Fibroblast of skin of right biceps (primary cell): ENCODE results near the gene FIGN.

Experiments used
- DNase-seq: peaks from one replicate; pipeline ENCODE4 v3.0.0-alpha.2; 2013

Gene FIGN

DNA sequence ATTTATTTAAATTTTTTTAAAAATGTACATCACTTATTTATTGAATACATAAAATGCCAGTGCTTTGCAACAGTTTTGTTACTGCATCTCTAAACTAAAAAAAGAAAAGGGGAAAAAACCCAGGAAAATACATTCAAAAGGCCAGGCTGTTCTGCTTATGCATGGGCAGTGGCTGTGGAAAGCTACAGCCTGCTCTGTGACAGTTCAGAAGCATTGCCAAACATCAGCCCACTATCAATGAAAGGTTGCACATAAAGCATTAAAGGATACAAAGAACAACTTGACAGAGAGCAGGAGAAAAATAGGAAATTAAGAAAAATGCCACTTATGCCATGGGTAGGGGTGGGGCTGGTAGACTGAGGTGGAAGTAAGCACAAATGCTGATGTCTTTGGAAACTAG is 128.2 kb downstream of the FIGN start:
- no peak for DNase-seq

GRCh38 chr2:163606878-163607277 is 128.9 kb downstream of the FIGN start:
- no peak for DNase-seq

DNA sequence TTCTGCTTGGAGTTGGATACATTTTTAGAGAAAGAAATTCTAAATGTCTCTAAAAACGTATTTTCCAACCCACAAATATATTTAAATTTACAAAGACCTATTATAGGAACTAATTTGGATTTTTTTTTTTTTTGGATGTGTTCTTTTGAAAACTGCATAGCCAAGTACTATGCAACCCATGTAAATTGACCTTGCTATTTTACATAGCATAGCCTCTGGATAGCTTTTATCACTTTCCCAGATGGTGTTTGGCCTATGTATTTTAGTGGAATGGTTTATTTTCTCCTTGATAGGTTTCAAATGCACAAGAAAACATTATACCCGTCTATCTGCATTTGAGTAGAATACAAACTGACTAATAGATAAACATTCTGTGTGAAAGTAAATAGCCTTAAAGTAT is 130.0 kb downstream of the FIGN start:
- no peak for DNase-seq

DNA sequence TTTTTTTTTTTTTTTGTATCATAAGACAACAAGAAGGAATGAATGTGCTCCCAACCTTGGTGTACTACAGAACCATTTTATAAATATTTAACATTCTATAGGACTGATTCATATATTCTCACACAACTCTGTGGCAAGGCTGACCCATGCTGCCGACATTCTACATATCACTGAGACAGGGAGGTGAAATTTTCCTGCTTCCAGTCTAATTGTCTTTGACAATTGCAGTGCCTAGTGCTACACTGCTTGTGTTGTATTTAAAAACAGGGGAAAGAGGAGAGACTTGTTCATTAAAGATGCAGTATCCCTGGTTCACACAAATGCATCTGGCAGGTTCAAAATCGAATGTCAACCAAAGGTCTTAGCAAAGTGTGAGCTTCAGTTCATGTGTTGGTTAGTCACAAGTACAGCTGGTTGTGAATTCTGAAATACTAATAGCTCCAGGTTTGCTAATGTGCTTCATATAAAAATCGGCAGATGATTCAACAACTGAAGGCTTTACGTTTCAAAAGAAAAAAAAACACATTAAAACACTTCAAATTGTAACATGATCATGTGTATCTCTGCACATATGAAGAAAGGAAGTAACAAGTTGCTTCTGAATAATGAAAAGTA is 130.8 kb downstream of the FIGN start:
- DNase-seq: peak; percentile 88

DNA sequence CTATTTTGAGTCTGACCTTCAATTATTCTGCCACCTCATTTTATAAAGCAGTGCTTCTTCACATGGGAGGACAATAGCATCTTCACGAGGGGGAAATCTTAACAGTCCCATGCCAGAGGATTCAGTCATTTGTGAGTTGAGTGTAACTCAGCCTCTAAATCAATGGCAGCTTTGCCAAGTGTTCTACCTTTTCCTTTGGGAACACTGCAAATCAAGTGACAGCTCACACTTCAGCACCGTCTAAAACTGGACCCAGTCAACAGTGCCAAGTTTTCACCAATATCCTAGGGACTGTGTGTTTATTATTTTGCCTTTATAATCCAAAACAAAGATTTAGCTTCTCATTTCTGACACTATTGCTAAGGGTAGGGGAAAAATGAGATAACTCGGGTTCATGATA is 133.6 kb downstream of the FIGN start:
- no peak for DNase-seq

GRCh38 chr2:163601377-163601776 is 134.4 kb downstream of the FIGN start:
- peak; percentile 41 for DNase-seq

GRCh38 chr2:163600801-163601200 is 135.0 kb downstream of the FIGN start:
- no peak for DNase-seq

DNA sequence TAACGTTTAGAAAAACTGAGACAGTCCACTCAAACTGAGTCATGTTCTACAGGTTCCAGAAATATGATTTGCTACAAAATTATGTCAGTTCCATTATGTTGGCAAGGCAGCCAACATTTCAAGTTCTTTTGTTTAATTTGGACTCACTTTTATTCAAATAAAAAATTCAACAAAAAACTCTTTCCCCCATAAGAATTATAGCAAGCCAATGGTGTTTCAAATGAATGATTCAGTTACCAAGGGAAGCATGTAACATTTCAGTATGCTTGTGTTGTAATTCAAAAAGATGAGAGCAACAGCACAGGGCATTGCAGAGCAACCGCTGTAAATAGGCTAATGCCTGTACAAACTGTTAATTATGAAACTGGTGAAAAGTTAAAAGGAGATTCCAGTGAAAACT is 140.8 kb downstream of the FIGN start:
- DNase-seq: peak; percentile 39

DNA sequence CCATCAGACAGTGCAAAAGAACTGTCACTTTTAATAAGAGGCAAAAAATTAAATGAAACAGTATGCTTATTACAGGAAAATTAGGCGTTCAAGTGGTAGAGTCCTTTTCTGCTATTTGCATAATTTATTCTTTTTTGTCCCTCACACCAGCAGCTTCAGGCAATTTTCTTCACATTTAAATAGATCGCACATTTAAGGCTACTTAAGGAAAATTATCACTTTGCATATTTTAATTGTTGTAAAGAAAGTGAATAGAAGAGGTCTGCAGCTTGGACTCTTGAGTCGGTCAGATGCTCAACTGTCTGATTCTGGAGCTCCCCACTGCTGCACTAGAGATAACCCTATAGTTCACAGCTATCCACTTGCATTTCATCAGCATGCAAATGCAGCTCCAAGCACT is 141.3 kb downstream of the FIGN start:
- DNase-seq: no peak

GRCh38 chr2:163593982-163594381 is 141.8 kb downstream of the FIGN start:
- no peak for DNase-seq

DNA sequence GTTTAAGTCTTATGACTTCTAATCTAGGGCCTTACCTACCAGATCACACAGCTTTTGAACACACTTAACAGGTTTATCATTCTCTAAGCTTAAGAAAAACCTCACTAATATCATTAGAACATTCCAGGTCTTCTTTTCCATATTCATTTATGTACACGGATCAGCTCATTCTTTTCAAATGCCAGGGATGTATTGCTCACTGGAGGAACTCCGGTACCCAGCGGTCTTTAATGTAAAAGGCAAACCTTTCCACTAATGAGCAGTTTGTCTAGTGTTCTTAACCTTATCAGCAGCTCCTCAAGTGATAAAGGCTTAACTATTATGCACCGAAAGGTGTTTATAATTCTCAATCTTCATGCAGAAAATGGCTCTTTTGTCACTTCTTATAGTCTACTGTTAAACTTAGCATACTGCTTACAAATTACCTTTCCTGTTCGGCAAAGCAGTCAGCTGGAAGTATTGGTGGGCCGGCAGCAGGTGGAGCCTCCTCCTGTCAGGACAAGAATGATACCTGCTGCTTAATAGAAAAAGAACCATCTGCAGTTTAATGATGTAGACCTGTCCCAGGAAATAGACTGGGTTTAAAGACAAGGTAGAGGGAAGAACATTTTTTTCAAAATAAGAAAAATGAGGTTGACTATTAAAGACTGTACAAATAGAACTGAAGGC is 142.7 kb downstream of the FIGN start:
- no peak for DNase-seq

DNA sequence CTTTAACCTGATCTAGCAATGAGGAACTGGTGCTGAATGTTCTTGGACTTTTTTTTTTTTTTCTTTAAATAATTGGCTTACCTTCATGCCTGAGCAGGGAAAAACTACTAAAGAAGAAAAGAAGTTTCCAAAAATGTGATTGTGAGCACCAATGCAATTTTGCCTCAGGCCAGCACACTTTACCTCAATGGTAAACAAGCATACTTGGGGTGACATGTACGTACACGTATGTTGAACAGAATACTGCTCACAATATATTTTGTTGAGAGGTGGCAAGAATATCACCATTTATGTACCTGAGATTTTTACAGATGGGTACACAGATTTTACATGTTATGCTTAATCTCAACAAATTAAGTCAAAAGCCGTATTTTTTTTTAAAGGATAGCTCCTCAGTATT is 144.3 kb downstream of the FIGN start:
- DNase-seq: no peak

DNA sequence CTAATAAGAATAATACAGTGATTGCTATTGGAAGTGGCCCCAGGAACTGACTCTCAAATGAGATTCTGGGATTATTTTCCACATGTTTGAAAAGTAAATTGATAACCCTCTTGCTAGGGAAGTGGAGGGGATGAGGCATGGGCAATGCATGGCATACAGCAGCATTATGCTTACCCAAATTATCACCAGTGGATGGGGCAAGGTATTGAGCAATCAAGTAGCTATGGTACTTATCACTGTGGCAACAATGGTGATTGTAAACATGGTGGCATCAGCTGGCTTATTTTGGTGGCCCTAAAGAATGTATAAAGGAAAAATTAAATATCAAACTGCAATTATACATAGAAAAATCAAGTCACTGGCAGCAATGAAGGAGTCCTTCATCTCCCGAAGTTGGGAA is 155.1 kb downstream of the FIGN start:
- no peak for DNase-seq

DNA sequence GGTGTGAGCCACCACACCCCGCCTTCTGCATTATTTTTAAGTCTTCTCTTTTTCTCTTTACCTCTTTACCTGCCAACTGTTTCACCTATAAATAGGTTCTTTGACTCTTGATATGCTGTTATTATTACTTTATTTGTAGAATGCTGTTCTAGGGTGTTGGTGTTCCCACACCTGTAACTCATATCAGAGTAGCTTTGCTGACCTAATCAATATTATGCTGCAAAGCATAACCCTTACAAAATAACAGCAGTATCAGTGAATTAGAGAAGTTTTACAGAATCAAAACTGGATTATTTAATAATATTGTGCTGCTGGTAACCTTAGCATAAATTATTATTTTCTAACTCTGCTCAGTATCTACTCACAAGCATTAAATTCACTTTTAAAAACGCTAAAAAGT is 161.5 kb downstream of the FIGN start:
- DNase-seq: no peak

DNA sequence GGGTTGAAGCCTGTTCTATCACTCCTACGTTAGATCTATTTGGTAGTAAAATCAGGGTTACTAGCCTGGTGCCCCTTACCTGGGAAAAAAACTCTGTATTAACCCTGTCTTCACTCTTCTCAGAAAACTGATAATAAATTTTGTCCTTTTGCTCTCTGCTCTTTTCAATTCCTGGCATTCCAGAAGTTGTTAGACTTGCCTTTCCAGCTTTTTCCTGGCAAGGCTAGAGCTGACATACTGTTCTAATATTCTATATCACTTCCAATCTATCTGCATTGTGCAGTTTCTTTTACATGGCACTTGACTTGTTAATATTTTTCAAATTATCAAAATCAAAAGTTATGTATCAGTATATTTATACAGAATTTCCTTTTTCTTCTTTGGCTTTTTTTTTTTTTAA is 162.2 kb downstream of the FIGN start:
- DNase-seq: no peak

GRCh38 chr2:163572850-163573249 is 163.0 kb downstream of the FIGN start:
- no peak for DNase-seq

DNA sequence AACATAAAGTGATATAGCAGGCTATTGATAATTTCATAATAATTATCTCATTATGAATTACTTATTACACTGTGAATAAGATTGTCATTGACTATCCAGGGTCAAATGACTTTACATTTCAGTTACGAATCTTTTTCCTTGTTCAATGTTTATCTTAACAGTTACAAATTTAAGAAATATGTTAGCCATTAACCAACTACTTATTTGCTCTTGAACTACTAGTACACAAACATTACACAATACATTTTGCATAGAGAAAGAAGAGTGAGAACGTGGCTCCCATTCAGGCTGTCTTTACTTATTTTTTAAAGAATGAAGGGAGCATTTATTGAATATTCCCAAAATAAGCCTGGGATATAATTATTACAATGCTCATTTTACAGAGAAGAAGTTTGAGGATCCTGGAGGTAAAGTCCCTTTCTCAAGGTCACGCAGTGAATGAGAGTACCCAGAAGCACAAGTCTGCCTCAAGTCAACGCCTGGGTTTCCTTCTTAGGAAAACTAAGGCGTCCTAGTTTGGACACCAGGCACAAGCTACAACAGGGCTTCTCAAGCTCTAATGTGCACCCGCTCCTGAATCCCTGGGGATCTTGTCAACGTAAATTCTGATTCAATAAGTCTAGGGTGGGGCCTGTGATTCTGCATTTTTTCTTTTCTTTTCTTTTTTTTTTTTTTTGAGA is 164.2 kb downstream of the FIGN start:
- no peak for DNase-seq

DNA sequence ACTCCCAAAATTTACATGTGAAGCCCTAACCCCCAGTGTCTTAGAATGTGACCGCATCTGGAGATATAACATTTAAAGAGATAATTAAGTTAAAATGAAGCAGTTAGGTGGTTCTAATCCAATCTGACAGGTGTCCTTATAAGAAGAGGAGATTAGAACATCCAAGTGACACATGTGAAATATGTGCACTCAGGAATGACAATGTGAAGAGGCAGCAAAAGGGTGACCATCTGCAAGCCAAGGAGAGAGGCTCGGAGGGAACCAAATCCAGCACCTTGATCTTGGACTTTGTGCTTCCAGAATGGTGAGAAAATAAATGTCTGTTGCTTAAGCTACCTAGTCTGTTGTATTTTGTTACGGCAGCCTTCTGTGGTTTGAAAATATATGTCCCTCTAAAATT is 165.4 kb downstream of the FIGN start:
- no peak for DNase-seq

DNA sequence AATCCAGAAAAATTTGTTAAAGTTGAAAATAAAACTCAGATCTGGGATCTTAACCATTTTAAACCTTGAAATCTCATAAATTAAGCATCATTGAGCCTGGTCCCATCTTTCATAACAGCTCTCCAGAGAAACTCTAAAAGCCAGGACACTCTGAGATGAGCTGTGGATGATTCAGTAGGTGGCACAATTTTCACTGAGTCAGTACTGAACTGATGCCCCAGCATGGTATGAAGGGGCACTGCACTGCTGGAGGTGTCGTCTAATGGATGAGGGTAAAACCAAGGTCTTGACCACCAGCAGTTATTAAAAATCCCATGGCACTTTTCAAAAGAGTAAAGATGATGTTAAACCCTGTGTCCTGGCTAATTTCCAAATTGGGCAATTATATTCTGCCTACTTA is 170.6 kb downstream of the FIGN start:
- no peak for DNase-seq

- DNase-seq: no peak
Observed at GRCh38 chr2:163564236-163564635, 171.6 kb downstream of the FIGN start.

DNA sequence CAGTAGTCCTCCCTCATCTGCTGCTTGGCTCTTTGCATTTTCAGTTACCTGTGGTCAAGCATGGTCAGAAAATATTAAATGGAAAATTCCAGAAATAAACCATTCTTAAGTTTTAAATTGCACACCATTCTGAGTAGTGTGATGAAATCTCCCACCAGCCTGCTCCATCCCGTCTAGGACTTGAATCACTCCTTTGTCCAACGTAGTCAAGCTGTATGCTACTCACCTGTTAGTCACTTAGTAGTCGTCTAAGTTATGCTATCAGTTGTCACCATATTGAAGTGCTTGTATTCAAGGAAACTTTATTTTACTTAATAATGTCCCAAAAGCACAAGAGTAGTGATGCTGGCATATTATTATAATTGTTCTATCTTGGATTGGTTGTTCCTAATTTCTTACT is 172.5 kb downstream of the FIGN start:
- DNase-seq: no peak

GRCh38 chr2:163558251-163559021 is 177.4 kb downstream of the FIGN start:
- DNase-seq: no peak

- peak; percentile 26 for DNase-seq
Observed at GRCh38 chr2:163556511-163556910, 179.3 kb downstream of the FIGN start.

DNA sequence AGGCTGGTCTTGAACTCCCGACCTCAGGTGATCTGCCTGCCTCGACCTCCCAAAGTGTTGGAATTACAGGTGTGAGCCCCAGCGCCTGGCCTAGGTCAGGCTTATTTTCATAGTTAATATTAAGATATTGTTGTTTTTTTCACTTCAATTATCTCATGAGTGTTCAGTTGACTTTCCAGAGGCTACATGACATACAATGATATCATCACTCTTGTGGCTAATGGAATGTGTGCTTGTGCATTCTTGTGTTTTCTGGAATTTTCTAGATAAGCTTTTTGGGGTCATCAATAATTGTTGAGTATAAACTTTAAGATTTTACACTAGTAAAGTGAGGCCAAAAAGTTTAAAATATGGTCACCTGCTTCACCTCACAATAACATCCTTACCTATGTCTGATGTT is 180.9 kb downstream of the FIGN start:
- peak; percentile 32 for DNase-seq
